ENCODE data around the gene IGF2BP2. TPM values are rescaled to one million over a fixed set of nuclear protein-coding genes. Genes with fewer than 3 reads are reported as not detected.

Gene IGF2BP2
- total RNA-seq, 4 donors from 2014 or later = 5.4 to 7.9 (median 6.2) TPM

- Histone ChIP-seq H3K27ac (replicated peaks in 1 of 4) (no peak overlapping the region), H3K27me3 (peaks cover 0 to 7% (median 0%) of the 10 kb centered on the region in 4 donors), H3K9me3 (no peaks in the 10 kb centered on the region), H3K4me3 (no peak overlapping the region), H3K4me1 (no peaks in the 10 kb centered on the region), H3K36me3 (no peaks in the 10 kb centered on the region)
- intact Hi-C loops (cut with DNase I) = no loop called here
- 44% methylated on average over 12 of the region's 12 CpGs for WGBS
- TF ChIP-seq POLR2AphosphoS5 (IDR thresholded peaks at IDR 0.05) (no peak), POLR2A (IDR thresholded peaks at IDR 0.05; ENCODE audit: low read depth) (no peak), EP300 (IDR thresholded peaks at IDR 0.05) (no peak)
- TF ChIP-seq, protein P1, sequence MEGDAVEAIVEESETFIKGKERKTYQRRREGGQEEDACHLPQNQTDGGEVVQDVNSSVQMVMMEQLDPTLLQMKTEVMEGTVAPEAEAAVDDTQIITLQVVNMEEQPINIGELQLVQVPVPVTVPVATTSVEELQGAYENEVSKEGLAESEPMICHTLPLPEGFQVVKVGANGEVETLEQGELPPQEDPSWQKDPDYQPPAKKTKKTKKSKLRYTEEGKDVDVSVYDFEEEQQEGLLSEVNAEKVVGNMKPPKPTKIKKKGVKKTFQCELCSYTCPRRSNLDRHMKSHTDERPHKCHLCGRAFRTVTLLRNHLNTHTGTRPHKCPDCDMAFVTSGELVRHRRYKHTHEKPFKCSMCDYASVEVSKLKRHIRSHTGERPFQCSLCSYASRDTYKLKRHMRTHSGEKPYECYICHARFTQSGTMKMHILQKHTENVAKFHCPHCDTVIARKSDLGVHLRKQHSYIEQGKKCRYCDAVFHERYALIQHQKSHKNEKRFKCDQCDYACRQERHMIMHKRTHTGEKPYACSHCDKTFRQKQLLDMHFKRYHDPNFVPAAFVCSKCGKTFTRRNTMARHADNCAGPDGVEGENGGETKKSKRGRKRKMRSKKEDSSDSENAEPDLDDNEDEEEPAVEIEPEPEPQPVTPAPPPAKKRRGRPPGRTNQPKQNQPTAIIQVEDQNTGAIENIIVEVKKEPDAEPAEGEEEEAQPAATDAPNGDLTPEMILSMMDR (IDR thresholded peaks at IDR 0.05) = no peak
- no peak for DNase-seq (ENCODE audit: extremely low spot score)
Observed at GRCh38 chr3:185744997-185745843, 79.6 kb downstream of the IGF2BP2 start.

DNA sequence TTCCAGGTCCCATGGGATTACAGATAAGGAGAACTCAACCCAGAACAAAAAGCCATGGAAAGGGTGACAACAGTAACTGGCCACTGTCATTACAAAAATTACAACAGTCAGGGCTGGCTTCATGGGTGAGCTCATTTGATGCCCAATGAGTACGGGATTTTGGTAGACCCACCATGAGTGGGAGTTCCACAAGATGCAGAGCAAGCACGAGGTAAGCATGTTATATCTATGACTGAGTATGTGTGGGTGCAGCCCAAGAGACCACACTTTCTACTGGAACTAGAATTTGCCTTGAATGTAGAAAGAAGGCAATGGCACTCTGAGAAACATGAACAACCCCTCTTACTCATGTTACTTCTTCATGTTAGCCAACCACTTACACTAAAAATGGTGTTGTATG lies 83.3 kb downstream of the IGF2BP2 start:
- H3K27ac ChIP-seq (replicated peaks in 1 of 4) = no peak overlapping the region
- TF ChIP-seq, protein P1 (IDR thresholded peaks at IDR 0.05) = no peak
- TF ChIP-seq EP300 (IDR thresholded peaks at IDR 0.05) (no peak), POLR2AphosphoS5 (IDR thresholded peaks at IDR 0.05) (no peak), POLR2A (IDR thresholded peaks at IDR 0.05; ENCODE audit: low read depth) (no peak)
- no peak overlapping the region for H3K4me3 ChIP-seq
- no peaks in the 10 kb centered on the region for H3K36me3 ChIP-seq
- intact Hi-C loops (cut with DNase I) = no loop called here
- H3K9me3 ChIP-seq = no peaks in the 10 kb centered on the region
- DNase-seq (ENCODE audit: extremely low spot score) = no peak
- H3K4me1 ChIP-seq = no peaks in the 10 kb centered on the region
- WGBS = 66% methylated on average over 2 of the region's 2 CpGs
- H3K27me3 ChIP-seq = peaks cover 0 to 7% (median 0%) of the 10 kb centered on the region in 4 donors

- no peak overlapping the region for H3K27ac ChIP-seq (replicated peaks in 1 of 4)
- DNase-seq (ENCODE audit: extremely low spot score) = no peak
- no peaks in the 10 kb centered on the region for H3K36me3 ChIP-seq
- intact Hi-C loops (cut with DNase I) = no loop called here
- no peaks in the 10 kb centered on the region for H3K9me3 ChIP-seq
- 85% methylated on average over 1 of the region's 1 CpG for WGBS
- TF ChIP-seq, protein P1 (IDR thresholded peaks at IDR 0.05) = no peak
- TF ChIP-seq POLR2AphosphoS5 (IDR thresholded peaks at IDR 0.05) = no peak
- TF ChIP-seq EP300 (IDR thresholded peaks at IDR 0.05) = no peak
- no peak for TF ChIP-seq POLR2A (IDR thresholded peaks at IDR 0.05; ENCODE audit: low read depth)
- H3K27me3 ChIP-seq = peaks cover 0 to 7% (median 0%) of the 10 kb centered on the region in 4 donors
- no peak overlapping the region for H3K4me3 ChIP-seq
- H3K4me1 ChIP-seq = no peaks in the 10 kb centered on the region
Observed at GRCh38 chr3:185740133-185740532, 84.7 kb downstream of the IGF2BP2 start.

DNA sequence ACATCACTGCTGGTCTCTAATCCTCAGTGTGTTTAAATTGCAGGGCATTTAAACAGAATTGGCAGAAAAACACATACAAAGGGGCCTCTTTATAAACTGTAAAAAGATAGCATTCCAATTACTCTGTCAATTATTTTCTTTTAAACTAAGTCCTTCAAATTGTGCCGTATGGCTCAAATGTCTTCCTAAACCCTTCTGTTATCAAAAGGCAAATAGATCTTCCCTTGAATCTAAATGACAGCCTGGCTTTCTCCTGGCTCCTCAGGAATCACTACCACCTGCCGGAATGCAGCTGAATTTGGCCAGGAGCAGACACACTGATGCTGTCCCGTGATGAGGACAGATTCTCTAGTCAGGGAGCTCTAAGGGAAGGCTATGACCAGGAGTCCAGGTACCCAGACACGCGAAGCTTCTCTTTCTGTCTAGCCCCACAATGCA lies 85.6 kb downstream of the IGF2BP2 start:
- Histone ChIP-seq H3K27ac (replicated peaks in 1 of 4) (no peak overlapping the region), H3K4me3 (no peak overlapping the region), H3K36me3 (no peaks in the 10 kb centered on the region), H3K27me3 (peaks cover 0 to 7% (median 0%) of the 10 kb centered on the region in 4 donors), H3K9me3 (no peaks in the 10 kb centered on the region), H3K4me1 (no peaks in the 10 kb centered on the region)
- no peak for DNase-seq (ENCODE audit: extremely low spot score)
- WGBS = 84% methylated on average over 5 of the region's 5 CpGs
- intact Hi-C loops (cut with DNase I) = no loop called here
- TF ChIP-seq, protein P1 (IDR thresholded peaks at IDR 0.05) = no peak
- TF ChIP-seq EP300 (IDR thresholded peaks at IDR 0.05) (no peak), POLR2AphosphoS5 (IDR thresholded peaks at IDR 0.05) (no peak), POLR2A (IDR thresholded peaks at IDR 0.05; ENCODE audit: low read depth) (no peak)
